Lower leg skin (tissue), 3 donors: ENCODE results near the gene ERN1.
"Not testable (repeated sequence)": the region's sequence is repeated elsewhere in the genome, so short reads cannot be mapped to it uniquely, and the experiment has no call there.

ENCODE experiments used
- CTCF ChIP-seq, 3 donors: fragments of 450-650 bp; IDR thresholded peaks; one replicate each; pipeline ENCODE4 v1.5.1; 2016; ENCODE audit warnings: antibody characterized with exemption in 3 of 3, mild to moderate bottlenecking in 3 of 3, moderate library complexity in 2 of 3
- POLR2A ChIP-seq, 2 donors: fragments of 450-650 bp; IDR thresholded peaks; one replicate each; pipeline ENCODE4 v1.6.1; 2016 to 2017; ENCODE audit warnings: antibody characterized with exemption in 2 of 2, mild to moderate bottlenecking in 1 of 2, moderate library complexity in 1 of 2

GRCh38 chr17:64019551-64019961, 110.4 kb downstream of the ERN1 start:
- TF ChIP-seq CTCF, POLR2A (IDR thresholded peaks at IDR 0.05): not testable (repeated sequence)
